HG03280 (cell line): ENCODE measurements around the gene ICA1.
"Not testable (repeated sequence)": the region's sequence is repeated elsewhere in the genome, so short reads cannot be mapped to it uniquely, and the experiment has no call there.

Source experiments
- ATAC-seq: cut with Tn5 transposase; IDR thresholded peaks from one replicate; pipeline ENCODE4 v1.9.1; 2021; ENCODE audit warnings: mild to moderate bottlenecking, moderate library complexity; ENCODE audit not compliant: unreplicated experiment

The ICA1 gene

DNA sequence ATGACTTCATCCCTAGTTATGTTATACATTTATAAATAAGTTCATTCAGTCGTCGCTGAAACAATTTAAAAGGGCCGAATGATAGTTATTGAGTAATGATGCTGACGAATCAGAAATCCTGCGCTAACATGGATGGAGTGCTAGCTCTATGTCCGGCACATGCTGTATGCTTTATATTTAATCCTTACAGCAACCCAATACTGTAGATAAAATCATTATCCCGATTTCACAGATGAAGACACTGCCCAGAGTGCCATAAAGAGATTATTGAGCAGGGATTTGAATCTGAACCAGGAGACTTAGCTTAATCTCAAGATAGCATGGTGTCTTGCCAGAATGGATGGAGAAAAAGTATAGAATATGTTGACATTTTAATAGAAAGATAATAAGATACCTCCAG, 1.1 kb upstream of the ICA1 start:
- no peak for ATAC-seq

DNA sequence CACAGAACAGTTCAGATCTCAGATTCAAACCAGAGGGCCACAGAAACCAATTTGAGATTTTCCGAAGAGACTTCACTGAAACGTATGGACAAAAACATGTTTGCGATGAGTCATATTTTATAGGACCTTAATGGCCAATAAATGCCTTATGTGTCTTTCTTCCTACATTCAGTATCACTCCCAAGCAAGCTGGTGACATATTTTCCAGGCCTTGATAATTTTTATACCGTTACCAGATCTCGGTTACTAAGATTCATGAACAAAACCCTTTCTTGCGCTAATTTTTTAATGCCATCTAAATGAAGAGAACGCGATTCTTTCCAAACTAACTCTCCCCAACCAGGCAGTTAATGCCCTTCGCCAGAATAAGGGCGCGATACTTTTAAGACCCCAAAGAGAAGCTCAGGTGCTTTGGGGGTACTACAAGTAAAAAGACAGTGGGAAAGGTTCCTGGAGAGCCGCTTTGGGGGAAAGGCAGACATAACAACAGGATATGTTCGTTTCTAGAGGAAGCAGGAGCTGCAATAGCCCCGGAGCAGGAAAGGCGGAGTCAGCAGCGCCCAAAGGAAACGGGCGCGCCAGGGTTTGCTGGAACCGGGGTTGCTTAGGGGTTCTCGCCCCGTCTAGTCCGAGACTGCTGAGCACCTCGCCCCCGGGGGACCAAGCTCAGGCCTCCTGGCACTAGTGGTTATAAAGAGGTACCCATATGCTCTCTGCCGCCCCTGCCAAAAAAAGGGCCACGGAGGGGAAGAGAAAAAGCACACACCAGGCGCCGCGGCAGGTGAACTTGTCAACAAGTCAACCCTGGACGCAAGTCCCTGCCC, 884 bp downstream of the ICA1 start:
- ATAC-seq: peak; percentile 26

- ATAC-seq: no peak
Measured at GRCh38 chr7:8259586-8260222, 2.3 kb downstream of the ICA1 start.

DNA sequence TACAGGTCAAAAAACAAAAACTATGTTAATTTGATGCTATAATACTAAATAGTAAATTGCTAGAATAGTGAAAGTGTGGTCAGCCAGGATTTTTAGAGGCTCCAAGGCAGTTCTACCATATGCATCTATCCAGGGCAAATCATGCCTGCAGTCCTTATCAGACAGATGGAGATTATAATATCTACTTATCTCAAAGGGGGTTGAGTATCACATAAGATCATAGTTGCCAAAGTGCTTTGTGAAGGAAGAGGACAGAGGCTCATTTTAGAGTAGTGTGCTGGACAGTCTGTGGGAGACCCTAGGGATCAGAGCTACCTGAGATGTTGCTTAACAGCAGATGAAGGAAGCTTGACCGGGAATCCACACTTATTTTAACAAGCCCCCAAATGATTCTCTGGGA, 3.2 kb downstream of the ICA1 start:
- ATAC-seq: no peak

GRCh38 chr7:8258166-8258565, 3.8 kb downstream of the ICA1 start:
- ATAC-seq: no peak

DNA sequence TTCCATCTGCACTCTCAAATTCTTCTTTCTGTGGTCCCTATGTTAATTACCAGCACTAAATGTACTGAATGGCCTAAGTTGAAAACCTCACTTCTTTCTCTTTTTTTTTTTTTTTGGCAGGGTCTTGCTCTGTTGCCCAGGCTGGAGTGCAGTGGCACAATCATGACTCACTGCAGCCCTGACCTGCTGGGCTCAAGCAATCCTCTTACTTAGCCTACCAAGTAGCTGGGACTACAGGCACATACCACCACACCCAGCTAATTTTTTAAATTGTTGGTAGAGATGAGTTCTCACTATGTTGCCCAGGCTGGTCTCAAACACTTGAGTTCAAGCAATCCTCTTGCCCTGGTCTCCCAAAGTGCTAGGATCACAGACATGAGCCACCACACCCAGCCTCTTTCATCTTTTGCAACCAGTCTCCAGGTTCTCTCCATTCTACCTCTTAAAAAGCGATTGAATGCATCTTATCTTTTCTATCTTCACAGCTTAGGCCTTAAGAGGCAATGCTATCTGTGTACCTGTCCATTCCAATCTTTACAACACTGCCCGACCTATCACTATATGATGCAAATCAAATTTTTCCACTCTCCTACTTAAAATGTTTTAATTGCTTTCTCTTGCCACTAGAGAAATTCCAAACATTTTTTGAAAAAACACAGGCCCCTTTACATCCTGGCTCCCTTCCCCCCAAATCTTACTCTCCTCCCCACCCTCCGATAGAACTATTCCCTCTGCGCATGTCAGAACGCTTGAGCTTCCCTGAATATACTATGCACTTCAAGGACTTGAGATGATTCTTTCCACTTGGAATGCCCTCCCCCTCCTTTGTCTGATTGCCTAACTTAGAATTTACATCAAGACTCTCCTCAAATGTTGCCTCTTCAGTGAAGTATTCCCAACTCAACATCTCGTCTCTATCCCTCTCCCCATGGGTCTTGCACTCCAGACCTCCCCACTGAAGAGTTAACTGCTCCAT, 6.0 kb downstream of the ICA1 start:
- ATAC-seq: no peak

DNA sequence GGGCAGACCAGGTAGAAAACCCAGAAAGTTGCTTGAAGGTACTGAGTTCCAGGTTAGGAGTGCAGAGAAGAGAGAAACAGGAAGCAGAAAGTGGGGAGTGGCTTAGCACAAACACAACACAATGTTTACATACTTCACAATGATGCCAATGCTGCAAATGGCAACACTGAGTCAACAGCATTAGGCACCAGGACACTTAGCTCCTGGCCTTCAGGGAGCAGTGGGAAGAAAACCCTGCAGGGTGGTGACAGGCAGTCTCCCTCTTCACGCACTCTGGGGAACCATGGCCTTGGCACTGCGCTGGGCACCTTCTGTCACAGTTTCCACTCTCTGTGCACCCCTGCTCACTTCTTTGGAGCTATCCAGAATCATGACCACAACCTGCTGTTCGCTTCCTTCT, 7.3 kb downstream of the ICA1 start:
- ATAC-seq: no peak

GRCh38 chr7:8254215-8254614, 7.8 kb downstream of the ICA1 start:
- ATAC-seq: no peak

GRCh38 chr7:8251195-8251594, 10.8 kb downstream of the ICA1 start:
- ATAC-seq: no peak

DNA sequence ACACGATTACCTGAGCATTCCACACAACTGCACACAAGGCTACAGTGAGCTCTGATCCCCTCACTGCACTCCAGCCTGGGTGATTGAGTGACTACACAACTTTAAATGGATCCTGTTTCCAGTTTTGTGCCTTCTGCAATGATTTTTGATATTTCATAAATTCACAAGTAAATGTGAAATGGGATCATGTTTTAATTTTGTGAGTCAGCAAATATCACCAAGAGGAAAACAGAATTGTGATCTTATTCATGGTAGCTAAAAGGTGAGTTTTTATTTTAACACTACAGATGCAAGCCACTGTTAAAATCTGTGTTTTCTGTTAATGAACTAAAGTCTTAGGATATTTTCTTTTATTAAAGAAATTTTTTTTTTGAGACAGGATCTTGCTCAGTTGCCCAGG, 11.4 kb downstream of the ICA1 start:
- ATAC-seq: no peak

- ATAC-seq: no peak
Measured at GRCh38 chr7:8249121-8249520, 12.8 kb downstream of the ICA1 start.

DNA sequence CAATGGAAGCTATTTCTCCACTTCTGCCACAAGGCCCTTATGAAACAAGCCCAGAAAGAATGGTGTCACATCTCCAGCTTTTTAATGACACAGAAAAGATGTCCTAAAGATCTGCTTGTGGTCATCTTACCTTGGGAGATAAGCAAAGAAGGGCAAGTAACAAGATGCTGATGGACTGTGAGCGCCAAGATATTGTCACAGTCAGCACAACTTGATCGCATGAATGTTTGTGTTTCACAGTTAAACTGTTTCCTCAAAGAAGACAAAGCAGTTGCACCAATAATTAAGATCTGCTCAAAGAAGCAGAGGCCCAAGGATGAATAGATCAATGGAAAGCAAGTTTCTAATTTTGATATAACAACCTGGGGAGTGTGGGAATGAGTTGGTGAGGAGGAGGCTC, 15.9 kb downstream of the ICA1 start:
- ATAC-seq: no peak

GRCh38 chr7:8245032-8245431, 16.9 kb downstream of the ICA1 start:
- ATAC-seq: not testable (repeated sequence)

DNA sequence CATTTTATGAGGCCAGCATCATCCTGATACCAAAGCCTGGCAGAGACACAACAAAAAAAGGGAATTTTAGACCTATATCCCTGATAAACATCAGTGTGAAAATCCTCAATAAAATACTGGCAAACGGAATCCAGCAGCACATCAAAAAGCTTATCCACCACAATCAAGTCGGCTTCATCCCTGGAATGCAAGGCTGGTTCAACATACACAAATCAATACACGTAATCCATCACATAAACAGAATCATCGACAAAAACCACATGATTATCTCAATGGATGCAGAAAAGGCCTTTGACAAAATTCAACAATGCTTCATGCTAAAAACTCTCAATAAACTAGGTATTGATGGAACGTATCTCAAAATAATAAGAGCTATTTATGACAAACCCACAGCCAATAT, 18.9 kb downstream of the ICA1 start:
- ATAC-seq: not testable (repeated sequence)

GRCh38 chr7:8239702-8240362, 22.1 kb downstream of the ICA1 start:
- ATAC-seq: not testable (repeated sequence)

- ATAC-seq: no peak
Measured at GRCh38 chr7:8236780-8237407, 25.1 kb downstream of the ICA1 start.

GRCh38 chr7:8232999-8233847, 28.7 kb downstream of the ICA1 start:
- no peak for ATAC-seq

GRCh38 chr7:8229927-8230326, 32.0 kb downstream of the ICA1 start:
- no peak for ATAC-seq
